ENCODE data around the gene METTL15.

DNA sequence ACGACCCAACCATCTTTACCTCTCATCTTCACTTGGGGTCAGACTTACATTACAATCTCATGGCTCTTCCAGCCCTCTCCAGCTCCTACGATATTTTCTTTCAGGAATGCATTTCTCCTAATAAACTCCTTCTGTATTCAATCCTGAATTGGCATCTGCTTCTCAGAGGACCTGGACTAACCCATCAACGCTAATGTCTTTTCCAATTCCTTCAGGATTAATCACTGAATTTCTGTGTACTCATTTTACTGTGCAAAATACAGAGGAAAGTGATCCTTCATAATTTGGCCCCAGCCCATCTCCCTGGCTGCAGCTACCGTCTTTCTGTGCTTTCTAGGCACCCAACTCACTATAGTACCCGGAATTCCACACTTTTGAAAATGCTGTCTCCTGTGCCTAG is 239.2 kb downstream of the METTL15 start:
- TF ChIP-seq, protein P1, sequence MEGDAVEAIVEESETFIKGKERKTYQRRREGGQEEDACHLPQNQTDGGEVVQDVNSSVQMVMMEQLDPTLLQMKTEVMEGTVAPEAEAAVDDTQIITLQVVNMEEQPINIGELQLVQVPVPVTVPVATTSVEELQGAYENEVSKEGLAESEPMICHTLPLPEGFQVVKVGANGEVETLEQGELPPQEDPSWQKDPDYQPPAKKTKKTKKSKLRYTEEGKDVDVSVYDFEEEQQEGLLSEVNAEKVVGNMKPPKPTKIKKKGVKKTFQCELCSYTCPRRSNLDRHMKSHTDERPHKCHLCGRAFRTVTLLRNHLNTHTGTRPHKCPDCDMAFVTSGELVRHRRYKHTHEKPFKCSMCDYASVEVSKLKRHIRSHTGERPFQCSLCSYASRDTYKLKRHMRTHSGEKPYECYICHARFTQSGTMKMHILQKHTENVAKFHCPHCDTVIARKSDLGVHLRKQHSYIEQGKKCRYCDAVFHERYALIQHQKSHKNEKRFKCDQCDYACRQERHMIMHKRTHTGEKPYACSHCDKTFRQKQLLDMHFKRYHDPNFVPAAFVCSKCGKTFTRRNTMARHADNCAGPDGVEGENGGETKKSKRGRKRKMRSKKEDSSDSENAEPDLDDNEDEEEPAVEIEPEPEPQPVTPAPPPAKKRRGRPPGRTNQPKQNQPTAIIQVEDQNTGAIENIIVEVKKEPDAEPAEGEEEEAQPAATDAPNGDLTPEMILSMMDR (conservative IDR thresholded peaks at IDR 0.05; ENCODE audit: low read depth, low read length): no peak
- TF ChIP-seq EZH2 (IDR thresholded peaks at IDR 0.05; ENCODE audit: low read length, unreplicated experiment) (no peak), EZH2phosphoT487 (IDR thresholded peaks at IDR 0.05; ENCODE audit: borderline replicate concordance, low read length) (no peak)
